Naive thymus-derived CD4-positive, alpha-beta T cell (primary cell): ENCODE measurements around the gene AGTR1. TPM values are rescaled to one million over a fixed set of nuclear protein-coding genes. Genes with fewer than 3 reads are reported as not detected.
A peak's percentile ranks its signal among the peaks of the same experiment; 100 is the strongest.
"Not testable (repeated sequence)": the region's sequence is repeated elsewhere in the genome, so short reads cannot be mapped to it uniquely, and the experiment has no call there.

Experiments used
- ATAC-seq: fragments of 150-1000 bp; cut with Tn5 transposase; 2 replicates; pipeline ENCODE4 v1.10.0; 2021; ENCODE audit warnings: mild to moderate bottlenecking, moderate library complexity
- CTCF ChIA-PET: fragments of 350-600 bp; sonication (Branson Sonifier 250); formaldehyde crosslinking; loops from one replicate; lab custom pipeline; 2021; ENCODE audit warnings: antibody characterized with exemption; lab: Charles Lee
- POLR2A ChIA-PET: fragments of 350-600 bp; sonication (Branson Sonifier 250); formaldehyde crosslinking; loops from one replicate; lab custom pipeline; 2021; ENCODE audit warnings: antibody characterized with exemption, inconsistent platforms; lab: Charles Lee
- DNase-seq, 9 donors: peaks; one replicate each; pipeline versions ENCODE4 v3.0.0 to v3.0.0-alpha.2; 2020 to 2022; ENCODE audit warnings: mixed read lengths in 1 of 9
- H3K27ac ChIP-seq: one replicate; pipeline ENCODE4 v1.7.0; 2013; ENCODE audit warnings: mild to moderate bottlenecking, low read depth, low read length, moderate library complexity
- H3K27me3 ChIP-seq, 2 donors: one replicate each; pipeline ENCODE4 v1.7.0; 2013; ENCODE audit warnings: low read length in 2 of 2, mild to moderate bottlenecking in 2 of 2, moderate library complexity in 2 of 2; ENCODE audit not compliant: control insufficient read depth in 2 of 2, insufficient read depth in 2 of 2
- H3K36me3 ChIP-seq, 3 experiments: 1 replicate in 2 of 3; 2 replicates in 1 of 3; pipeline ENCODE4 v1.7.0; 2013; ENCODE audit warnings: low read length in 3 of 3, mild to moderate bottlenecking in 3 of 3, moderate library complexity in 1 of 3; ENCODE audit not compliant: insufficient read depth in 3 of 3, control insufficient read depth in 2 of 3
- H3K4me1 ChIP-seq, 2 donors: one replicate each; pipeline ENCODE4 v1.7.0; 2013; ENCODE audit warnings: low read length in 2 of 2, mild to moderate bottlenecking in 2 of 2, moderate library complexity in 1 of 2; ENCODE audit not compliant: control insufficient read depth in 2 of 2, insufficient read depth in 2 of 2
- H3K4me3 ChIP-seq: 2 replicates; pipeline ENCODE4 v1.7.0; 2013; ENCODE audit warnings: mild to moderate bottlenecking, low read length
- H3K9me3 ChIP-seq, 3 experiments: 1 replicate in 2 of 3; 2 replicates in 1 of 3; pipeline ENCODE4 v1.7.0; 2013; ENCODE audit warnings: low read length in 3 of 3; ENCODE audit not compliant: control insufficient read depth in 2 of 3
- H3K27ac Mint-ChIP-seq, 9 donors: one replicate each; pipeline ENCODE4 v1.8.0; 2020 to 2022; ENCODE audit warnings: mixed read lengths in 9 of 9, mild to moderate bottlenecking in 8 of 9, moderate library complexity in 5 of 9, inconsistent platforms in 2 of 9
- H3K27me3 Mint-ChIP-seq, 5 donors: one replicate each; pipeline ENCODE4 v1.8.0; 2021 to 2022; ENCODE audit warnings: mixed read lengths in 5 of 5, mild to moderate bottlenecking in 1 of 5
- H3K36me3 Mint-ChIP-seq, 5 donors: one replicate each; pipeline ENCODE4 v1.8.0; 2020 to 2022; ENCODE audit warnings: mixed read lengths in 5 of 5, mild to moderate bottlenecking in 3 of 5, inconsistent platforms in 1 of 5
- H3K4me1 Mint-ChIP-seq, 7 donors: one replicate each; pipeline ENCODE4 v1.8.0; 2020 to 2022; ENCODE audit warnings: mixed read lengths in 7 of 7, mild to moderate bottlenecking in 3 of 7, inconsistent platforms in 1 of 7
- H3K4me3 Mint-ChIP-seq, 10 donors: one replicate each; pipeline ENCODE4 v1.8.0; 2020 to 2022; ENCODE audit warnings: mild to moderate bottlenecking in 10 of 10, mixed read lengths in 10 of 10, moderate library complexity in 6 of 10, inconsistent platforms in 2 of 10
- H3K9me3 Mint-ChIP-seq, 11 donors: one replicate each; pipeline ENCODE4 v1.8.0; 2020 to 2022; ENCODE audit warnings: mixed read lengths in 11 of 11, mild to moderate bottlenecking in 4 of 11, inconsistent platforms in 1 of 11, moderate library complexity in 1 of 11
- intact Hi-C, 2 donors: fragments of 100-400 bp; cut with micrococcal nuclease; formaldehyde crosslinking; loops; one replicate each; pipeline ENCODE4 v1.15.1; 2023
- polyA plus RNA-seq, 2 donors: library from polyadenylated mRNA; unstranded; fragments of 300-500 nt; fragmentation: Illumina TruSeq; gene quantifications; one replicate each; pipeline ENCODE4 v1.2.3, GENCODE V29; 2021
- total RNA-seq, 6 experiments: library from RNA in 5 of 6; stranded (reverse) in 5 of 6; gene quantifications; 1 replicate in 5 of 6; 2 replicates in 1 of 6; pipeline ENCODE4 v1.2.3 and lab custom pipeline; 2021 to 2026

The AGTR1 gene
- total and polyA plus RNA-seq, 7 experiments from 2014 or later = not detected

- H3K27ac Mint-ChIP-seq, H3K4me3 ChIP-seq: not testable (repeated sequence)
Observed at GRCh38 chr3:148753385-148753784, 55.7 kb downstream of the AGTR1 start.

GRCh38 chr3:148755570-148755969, 57.9 kb downstream of the AGTR1 start:
- H3K4me1 Mint-ChIP-seq = no peaks in the 10 kb centered on the region

More at GRCh38 chr3:148753385-148753784, 55.7 kb downstream of the AGTR1 start:
- H3K4me1 ChIP-seq, H3K4me1 Mint-ChIP-seq, DNase-seq, H3K9me3 Mint-ChIP-seq, H3K36me3 ChIP-seq, H3K27me3 Mint-ChIP-seq, ATAC-seq, H3K27ac ChIP-seq, intact Hi-C loops, H3K4me3 Mint-ChIP-seq, H3K27me3 ChIP-seq, CTCF ChIA-PET, H3K9me3 ChIP-seq, POLR2A ChIA-PET, H3K36me3 Mint-ChIP-seq: not testable (repeated sequence)

GRCh38 chr3:148756311-148756710, 58.6 kb downstream of the AGTR1 start:
- DNase-seq (no peak), ATAC-seq (peak; percentile 45)
- no peaks in the 10 kb centered on the region for H3K4me1 Mint-ChIP-seq
- intact Hi-C loops = no loop called here
- H3K9me3 Mint-ChIP-seq = peaks cover 0 to 8% (median 0%) of the 10 kb centered on the region in 11 donors
- H3K36me3 Mint-ChIP-seq = no peaks in the 10 kb centered on the region
- no peak overlapping the region for H3K27ac Mint-ChIP-seq
- H3K36me3 ChIP-seq = no peaks in the 10 kb centered on the region
- H3K4me3 Mint-ChIP-seq = no peak overlapping the region
- H3K27me3 Mint-ChIP-seq = peaks cover 0 to 7% (median 0%) of the 10 kb centered on the region in 5 donors
- POLR2A ChIA-PET = no interaction called here
- H3K27me3 ChIP-seq = no peaks in the 10 kb centered on the region
- H3K4me1 ChIP-seq = no peaks in the 10 kb centered on the region
- CTCF ChIA-PET = no interaction called here
- H3K27ac ChIP-seq = no peak overlapping the region
- H3K4me3 ChIP-seq = no peak overlapping the region
- no peaks in the 10 kb centered on the region for H3K9me3 ChIP-seq

More at GRCh38 chr3:148755570-148755969, 57.9 kb downstream of the AGTR1 start:
- no peak overlapping the region for H3K27ac Mint-ChIP-seq
- H3K27me3 Mint-ChIP-seq = peaks cover 0 to 7% (median 0%) of the 10 kb centered on the region in 5 donors
- H3K27ac ChIP-seq = no peak overlapping the region
- intact Hi-C loops = no loop called here
- no peak overlapping the region for H3K4me3 Mint-ChIP-seq
- H3K9me3 Mint-ChIP-seq = peaks cover 0 to 8% (median 0%) of the 10 kb centered on the region in 11 donors
- H3K36me3 Mint-ChIP-seq = no peaks in the 10 kb centered on the region
- H3K9me3 ChIP-seq = no peaks in the 10 kb centered on the region
- ATAC-seq (no peak), DNase-seq (no peak)
- ChIA-PET CTCF (no interaction called here), POLR2A (no interaction called here)
- H3K4me1 ChIP-seq = no peaks in the 10 kb centered on the region
- no peaks in the 10 kb centered on the region for H3K36me3 ChIP-seq
- H3K27me3 ChIP-seq = no peaks in the 10 kb centered on the region
- no peak overlapping the region for H3K4me3 ChIP-seq

GRCh38 chr3:148757238-148758215, 59.8 kb downstream of the AGTR1 start:
- ChIA-PET CTCF (no interaction called here), POLR2A (no interaction called here)
- H3K27ac ChIP-seq = no peak overlapping the region
- intact Hi-C loops = no loop called here
- Mint-ChIP-seq H3K4me1 (no peaks in the 10 kb centered on the region), H3K27ac (no peak overlapping the region), H3K4me3 (no peak overlapping the region), H3K27me3 (peaks cover 0 to 7% (median 0%) of the 10 kb centered on the region in 5 donors), H3K9me3 (peaks cover 0 to 8% (median 0%) of the 10 kb centered on the region in 11 donors), H3K36me3 (no peaks in the 10 kb centered on the region)
- H3K36me3 ChIP-seq = no peaks in the 10 kb centered on the region
- DNase-seq (no peak), ATAC-seq (peak; percentile 76)
- no peaks in the 10 kb centered on the region for H3K27me3 ChIP-seq
- H3K4me1 ChIP-seq = no peaks in the 10 kb centered on the region
- H3K4me3 ChIP-seq = no peak overlapping the region
- H3K9me3 ChIP-seq = no peaks in the 10 kb centered on the region

- H3K4me1 Mint-ChIP-seq = no peaks in the 10 kb centered on the region
- no peaks in the 10 kb centered on the region for H3K36me3 Mint-ChIP-seq
- DNase-seq (no peak), ATAC-seq (no peak)
- no peaks in the 10 kb centered on the region for H3K4me1 ChIP-seq
- H3K27me3 ChIP-seq = no peaks in the 10 kb centered on the region
- no peaks in the 10 kb centered on the region for H3K9me3 ChIP-seq
- H3K27me3 Mint-ChIP-seq = peaks cover 0 to 7% (median 0%) of the 10 kb centered on the region in 5 donors
- CTCF ChIA-PET = no interaction called here
- intact Hi-C loops = no loop called here
- H3K36me3 ChIP-seq = no peaks in the 10 kb centered on the region
- no peak overlapping the region for H3K27ac ChIP-seq
- H3K4me3 ChIP-seq = no peak overlapping the region
- peaks cover 0 to 8% (median 0%) of the 10 kb centered on the region in 11 donors for H3K9me3 Mint-ChIP-seq
- POLR2A ChIA-PET = no interaction called here
- no peak overlapping the region for H3K27ac Mint-ChIP-seq
- no peak overlapping the region for H3K4me3 Mint-ChIP-seq
Observed at GRCh38 chr3:148758303-148758884, 60.7 kb downstream of the AGTR1 start.

GRCh38 chr3:148759430-148759829, 61.7 kb downstream of the AGTR1 start:
- ChIA-PET CTCF (no interaction called here), POLR2A (no interaction called here)
- DNase-seq (no peak), ATAC-seq (no peak)
- Mint-ChIP-seq H3K36me3 (no peaks in the 10 kb centered on the region), H3K9me3 (peaks cover 0 to 8% (median 0%) of the 10 kb centered on the region in 11 donors), H3K27ac (no peak overlapping the region), H3K27me3 (peaks cover 0 to 7% (median 0%) of the 10 kb centered on the region in 5 donors), H3K4me1 (no peaks in the 10 kb centered on the region), H3K4me3 (no peak overlapping the region)
- Histone ChIP-seq H3K27ac (no peak overlapping the region), H3K36me3 (no peaks in the 10 kb centered on the region), H3K9me3 (no peaks in the 10 kb centered on the region), H3K27me3 (no peaks in the 10 kb centered on the region), H3K4me3 (no peak overlapping the region), H3K4me1 (no peaks in the 10 kb centered on the region)
- intact Hi-C loops = no loop called here
